H9 (cell line): Measurements from ENCODE around the gene SWI5. TPM values are rescaled to one million over a fixed set of nuclear protein-coding genes. Genes with fewer than 3 reads are reported as not detected.

Experiments
- DNase-seq: peaks from one replicate; pipeline ENCODE4 v3.0.0-alpha.2; 2017
- H2AFZ ChIP-seq: one replicate; pipeline ENCODE4 v1.6.1; 2013; ENCODE audit warnings: mild to moderate bottlenecking, low read length, control low read depth, moderate library complexity
- H2AK5ac ChIP-seq: 2 replicates; pipeline ENCODE4 v1.6.1; 2013; ENCODE audit warnings: low read length, control low read depth, mixed read lengths; ENCODE audit not compliant: insufficient read length
- H2BK120ac ChIP-seq: one replicate; pipeline ENCODE4 v1.6.1; 2013; ENCODE audit warnings: low read depth, mild to moderate bottlenecking, low read length, control low read depth, inconsistent platforms; ENCODE audit not compliant: poor library complexity, severe bottlenecking
- H2BK12ac ChIP-seq: 2 replicates; pipeline ENCODE4 v1.6.1; 2013; ENCODE audit warnings: low read length, control low read depth, mixed read lengths, low read depth; ENCODE audit not compliant: insufficient read length
- H2BK15ac ChIP-seq: 2 replicates; pipeline ENCODE4 v1.6.1; 2013; ENCODE audit warnings: low read depth, low read length, control low read depth
- H2BK20ac ChIP-seq: one replicate; pipeline ENCODE4 v1.6.1; 2013; ENCODE audit warnings: low read depth, mild to moderate bottlenecking, low read length, control low read depth, inconsistent platforms; ENCODE audit not compliant: poor library complexity, severe bottlenecking
- H2BK5ac ChIP-seq: 2 replicates; pipeline ENCODE4 v1.6.1; 2013; ENCODE audit warnings: low read length, control low read depth, mixed read lengths; ENCODE audit not compliant: insufficient read length
- H3K14ac ChIP-seq: 2 replicates; pipeline ENCODE4 v1.6.1; 2013; ENCODE audit warnings: low read length, control low read depth; ENCODE audit not compliant: insufficient read depth
- H3K18ac ChIP-seq: 2 replicates; pipeline ENCODE4 v1.6.1; 2013; ENCODE audit warnings: low read depth, mild to moderate bottlenecking, mixed read lengths, low read length, control low read depth; ENCODE audit not compliant: insufficient read length
- H3K23ac ChIP-seq: 2 replicates; pipeline ENCODE4 v1.6.1; 2013; ENCODE audit warnings: low read length, control low read depth, mixed read lengths, low read depth; ENCODE audit not compliant: insufficient read length
- H3K23me2 ChIP-seq: 2 replicates; pipeline ENCODE4 v1.6.1; 2013; ENCODE audit warnings: low read depth, mild to moderate bottlenecking, mixed read lengths, low read length, control low read depth; ENCODE audit not compliant: insufficient read length, poor library complexity, severe bottlenecking
- H3K27ac ChIP-seq: 2 replicates; pipeline ENCODE4 v1.5.1; 2013; ENCODE audit warnings: low read length, control low read depth, mixed read lengths, low read depth; ENCODE audit not compliant: insufficient read length
- H3K27me3 ChIP-seq: 2 replicates; pipeline ENCODE4 v1.6.1; 2013; ENCODE audit warnings: low read length, control low read depth, inconsistent platforms; ENCODE audit not compliant: insufficient read depth
- H3K4ac ChIP-seq: 2 replicates; pipeline ENCODE4 v1.6.1; 2013; ENCODE audit warnings: low read depth, mild to moderate bottlenecking, control low read depth, inconsistent platforms, low read length, moderate library complexity
- H3K4me1 ChIP-seq: 2 replicates; pipeline ENCODE4 v1.6.1; 2013; ENCODE audit warnings: low read length, control low read depth, inconsistent platforms; ENCODE audit not compliant: insufficient read depth
- H3K4me2 ChIP-seq: 2 replicates; pipeline ENCODE4 v1.6.1; 2013; ENCODE audit warnings: low read length, control low read depth, mixed read lengths; ENCODE audit not compliant: insufficient read length, insufficient read depth
- H3K56ac ChIP-seq: 2 replicates; pipeline ENCODE4 v1.6.1; 2013; ENCODE audit warnings: low read depth, mild to moderate bottlenecking, mixed read lengths, low read length, control low read depth; ENCODE audit not compliant: insufficient read length
- H3K79me1 ChIP-seq: 2 replicates; pipeline ENCODE4 v1.6.1; 2013; ENCODE audit warnings: low read depth, mild to moderate bottlenecking, moderate library complexity, low read length, control low read depth, inconsistent platforms; ENCODE audit not compliant: insufficient read depth, poor library complexity, severe bottlenecking
- H3K79me2 ChIP-seq: 2 replicates; pipeline ENCODE4 v1.6.1; 2013; ENCODE audit warnings: low read length, control low read depth, inconsistent platforms; ENCODE audit not compliant: insufficient read depth
- H3K9ac ChIP-seq: 2 replicates; pipeline ENCODE4 v1.6.1; 2013; ENCODE audit warnings: low read length, control low read depth, mixed read lengths; ENCODE audit not compliant: insufficient read length; ENCODE audit errors: extremely low read depth
- H3K9me3 ChIP-seq: one replicate; pipeline ENCODE4 v1.6.1; 2013; ENCODE audit warnings: low read depth, low read length, inconsistent platforms; ENCODE audit not compliant: control insufficient read depth
- H3T11ph ChIP-seq: one replicate; pipeline ENCODE4 v1.6.1; 2013; ENCODE audit warnings: mild to moderate bottlenecking, low read length, control low read depth, inconsistent platforms
- H4K20me1 ChIP-seq: one replicate; pipeline ENCODE4 v1.6.1; 2013; ENCODE audit not compliant: control insufficient read depth, insufficient read length, insufficient read depth
- H4K5ac ChIP-seq: 2 replicates; pipeline ENCODE4 v1.6.1; 2013; ENCODE audit warnings: low read depth, mild to moderate bottlenecking, mixed read lengths, low read length, control low read depth; ENCODE audit not compliant: insufficient read length
- H4K8ac ChIP-seq: replicated peaks from 2 replicates; pipeline ENCODE4 v1.6.1; 2013; ENCODE audit warnings: low read length, control low read depth, mixed read lengths, low read depth; ENCODE audit not compliant: insufficient read length
- H4K91ac ChIP-seq: 2 replicates; pipeline ENCODE4 v1.6.1; 2013; ENCODE audit warnings: low read depth, mild to moderate bottlenecking, moderate library complexity, mixed read lengths, low read length, control low read depth; ENCODE audit not compliant: insufficient read length
- H3K27ac Mint-ChIP-seq, 3 experiments: 2 replicates in 2 of 3; 3 replicates in 1 of 3; pipeline ENCODE4 v1.8.0; 2020 to 2021; ENCODE audit warnings: mixed read lengths in 3 of 3, mild to moderate bottlenecking in 1 of 3, moderate library complexity in 1 of 3
- H3K27me3 Mint-ChIP-seq: 2 replicates; pipeline ENCODE4 v1.8.0; 2021; ENCODE audit warnings: low read depth, mild to moderate bottlenecking, moderate library complexity, mixed read lengths
- H3K36me3 Mint-ChIP-seq, 3 experiments: 2 replicates in 2 of 3; 3 replicates in 1 of 3; pipeline ENCODE4 v1.8.0; 2020 to 2021; ENCODE audit warnings: low read depth in 3 of 3, mixed read lengths in 3 of 3; ENCODE audit not compliant: insufficient read depth in 1 of 3
- H3K4me1 Mint-ChIP-seq, 2 experiments: 2 replicates each; pipeline ENCODE4 v1.8.0; 2020; ENCODE audit warnings: mixed read lengths in 2 of 2
- H3K4me3 Mint-ChIP-seq, 2 experiments: 2 replicates in 1 of 2; 3 replicates in 1 of 2; pipeline ENCODE4 v1.8.0; 2020 to 2021; ENCODE audit warnings: mild to moderate bottlenecking in 2 of 2, mixed read lengths in 2 of 2, moderate library complexity in 1 of 2
- H3K9me3 Mint-ChIP-seq, 2 experiments: 2 replicates in 1 of 2; 3 replicates in 1 of 2; pipeline ENCODE4 v1.8.0; 2020; ENCODE audit warnings: mild to moderate bottlenecking in 2 of 2, mixed read lengths in 2 of 2, moderate library complexity in 1 of 2
- CTCF ChIP-seq: fragments of 200-600 bp; sonication (generic); conservative IDR thresholded peaks from 3 replicates; pipeline ENCODE4 v1.8.0; 2021; ENCODE audit warnings: antibody characterized with exemption, mild to moderate bottlenecking
- WGBS: extraction: QIAGEN DNeasy Blood & Tissue Kit; methylation state at CpG from one replicate; pipeline ENCODE4 v1.1.7; 2013; ENCODE audit warnings: missing lambda C conversion rate, low lambda C conversion rate, mixed read lengths; ENCODE audit not compliant: insufficient read length; ENCODE audit errors: extremely low coverage; 5-methylcytosine and 5-hydroxymethylcytosine counted together
- total RNA-seq: library from RNA; stranded (reverse); gene quantifications from 2 replicates; pipeline ENCODE4 v1.2.1, GENCODE V29; 2021

The SWI5 gene
- total RNA-seq, 1 experiment from 2014 or later = 25.6 TPM

DNA sequence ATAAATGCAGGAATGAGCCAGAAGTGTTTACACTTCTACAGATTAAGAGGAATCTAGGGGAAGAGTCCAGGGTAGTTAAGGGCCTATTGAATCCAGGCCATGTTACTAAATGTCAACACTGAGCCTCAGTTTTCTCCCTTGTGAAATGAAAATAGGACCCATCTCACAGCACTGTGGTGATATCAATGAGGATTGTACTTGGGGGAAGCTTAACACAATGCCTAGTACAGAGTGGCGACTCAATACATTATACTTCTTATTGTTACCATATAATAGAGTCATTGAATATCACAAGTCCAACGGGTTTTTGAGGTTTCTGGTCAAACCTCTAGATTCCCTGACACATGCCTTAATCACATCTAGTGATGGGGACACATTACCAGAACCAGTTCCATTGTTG lies 41.6 kb downstream of the SWI5 start:
- H3K27ac Mint-ChIP-seq = no peak overlapping the region
- H3K4me3 Mint-ChIP-seq = no peak overlapping the region
- H2AK5ac ChIP-seq = no peak overlapping the region
- no peak overlapping the region for H2BK20ac ChIP-seq
- H3K23me2 ChIP-seq = peaks cover 7% of the 10 kb centered on the region
- no peak overlapping the region for H3K4ac ChIP-seq
- H3T11ph ChIP-seq = no peak overlapping the region
- H3K79me1 ChIP-seq = no peaks in the 10 kb centered on the region
- H3K36me3 Mint-ChIP-seq = peaks cover 14 to 44% (median 28%) of the 10 kb centered on the region in 3 experiments
- H3K18ac ChIP-seq = no peak overlapping the region
- H3K9me3 Mint-ChIP-seq = no peaks in the 10 kb centered on the region; a peak in 1 of 5 replicates
- no peak overlapping the region for H4K5ac ChIP-seq
- H2BK5ac ChIP-seq = no peak overlapping the region
- H3K4me1 ChIP-seq = no peaks in the 10 kb centered on the region
- H3K14ac ChIP-seq = no peak overlapping the region
- H3K9ac ChIP-seq = no peak overlapping the region
- 0 out of 4 replicates have a peak, but pooled peaks cover 0 to 3% of the 10 kb centered on the region in 2 experiments for H3K4me1 Mint-ChIP-seq
- H2BK12ac ChIP-seq = no peak overlapping the region
- H3K27me3 Mint-ChIP-seq = no peaks in the 10 kb centered on the region
- TF ChIP-seq CTCF = no peak
- H2AFZ ChIP-seq = no peak overlapping the region
- DNase-seq = no peak
- no peaks in the 10 kb centered on the region for H3K9me3 ChIP-seq
- no peaks in the 10 kb centered on the region for H3K79me2 ChIP-seq
- no peak overlapping the region for H3K4me2 ChIP-seq
- no peak overlapping the region for H3K27ac ChIP-seq
- H2BK15ac ChIP-seq = no peak overlapping the region
- no peak overlapping the region for H4K91ac ChIP-seq
- H3K23ac ChIP-seq = no peak overlapping the region
- H3K27me3 ChIP-seq = no peaks in the 10 kb centered on the region
- H3K56ac ChIP-seq = no peak overlapping the region
- WGBS = no CpG with 5 or more reads among the region's 2 CpGs
- H4K8ac ChIP-seq = no peak overlapping the region
- H4K20me1 ChIP-seq = no peaks in the 10 kb centered on the region
- H2BK120ac ChIP-seq = no peak overlapping the region
